Measurements from ENCODE around the gene LITAF. TPM values are rescaled to one million over a fixed set of nuclear protein-coding genes. Genes with fewer than 3 reads are reported as not detected.

LITAF gene
- total RNA-seq, 2 experiments from 2014 or later: 12.2 to 43.2 TPM

DNA sequence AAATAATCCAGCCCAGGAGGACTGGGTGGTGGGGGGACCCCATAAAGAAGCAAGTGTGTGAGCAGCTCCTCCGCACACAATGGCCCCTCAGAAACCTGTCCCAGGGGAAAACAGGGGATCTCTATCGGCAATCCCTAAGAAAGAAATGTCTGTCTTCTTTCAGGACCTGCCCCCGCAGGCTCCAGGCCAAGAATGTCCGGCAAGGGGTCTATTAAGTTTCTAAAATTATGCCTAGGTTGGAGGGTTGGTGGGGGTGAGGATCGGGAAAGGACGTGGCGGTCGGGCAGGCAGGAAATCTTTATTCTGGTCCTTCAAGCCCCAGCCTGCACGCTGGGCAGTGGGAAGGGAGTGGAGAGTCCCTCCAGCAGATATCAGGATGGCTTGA is 23.4 kb upstream of the LITAF start:
- intact Hi-C loops (cut with micrococcal nuclease; ENCODE audit: unreplicated experiment): no loop called here
- no peaks in the 10 kb centered on the region for H3K9me2 ChIP-seq (ENCODE audit: insufficient read depth, low read length)
- H3K9me3 ChIP-seq (ENCODE audit: low read length): no peaks in the 10 kb centered on the region
- H3K4me3 ChIP-seq (ENCODE audit: low read depth, low read length, poor library complexity, severe bottlenecking): no peak overlapping the region
- TF ChIP-seq EZH2phosphoT487 (IDR thresholded peaks at IDR 0.05; ENCODE audit: borderline replicate concordance, low read depth, low read length): no peak
- TF ChIP-seq, protein P1, sequence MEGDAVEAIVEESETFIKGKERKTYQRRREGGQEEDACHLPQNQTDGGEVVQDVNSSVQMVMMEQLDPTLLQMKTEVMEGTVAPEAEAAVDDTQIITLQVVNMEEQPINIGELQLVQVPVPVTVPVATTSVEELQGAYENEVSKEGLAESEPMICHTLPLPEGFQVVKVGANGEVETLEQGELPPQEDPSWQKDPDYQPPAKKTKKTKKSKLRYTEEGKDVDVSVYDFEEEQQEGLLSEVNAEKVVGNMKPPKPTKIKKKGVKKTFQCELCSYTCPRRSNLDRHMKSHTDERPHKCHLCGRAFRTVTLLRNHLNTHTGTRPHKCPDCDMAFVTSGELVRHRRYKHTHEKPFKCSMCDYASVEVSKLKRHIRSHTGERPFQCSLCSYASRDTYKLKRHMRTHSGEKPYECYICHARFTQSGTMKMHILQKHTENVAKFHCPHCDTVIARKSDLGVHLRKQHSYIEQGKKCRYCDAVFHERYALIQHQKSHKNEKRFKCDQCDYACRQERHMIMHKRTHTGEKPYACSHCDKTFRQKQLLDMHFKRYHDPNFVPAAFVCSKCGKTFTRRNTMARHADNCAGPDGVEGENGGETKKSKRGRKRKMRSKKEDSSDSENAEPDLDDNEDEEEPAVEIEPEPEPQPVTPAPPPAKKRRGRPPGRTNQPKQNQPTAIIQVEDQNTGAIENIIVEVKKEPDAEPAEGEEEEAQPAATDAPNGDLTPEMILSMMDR (conservative IDR thresholded peaks at IDR 0.05; ENCODE audit: low read length): no peak
- ChIA-PET CTCF (ENCODE audit: unreplicated experiment) (no interaction called here), POLR2A (interaction anchor here (0.7 to 1.4 kb wide), 3 partner anchors 10 to 69 kb away, joined by 3 to 7 read pairs (median 4); no protein-coding TSS in a partner anchor)
- no peak for DNase-seq (ENCODE audit: low spot score)
- no TSS peak for BruUV-seq (replicated peaks)
- no peaks in the 10 kb centered on the region for H3K79me2 ChIP-seq (ENCODE audit: insufficient read depth, low read depth, low read length)
- H2AFZ ChIP-seq (ENCODE audit: low read length): no peak overlapping the region
- H3K36me3 ChIP-seq (ENCODE audit: insufficient read depth, low read length): no peaks in the 10 kb centered on the region
- H3K4me2 ChIP-seq (ENCODE audit: low read length): no peak overlapping the region
- H3K27ac ChIP-seq (ENCODE audit: low read depth, low read length, poor library complexity, severe bottlenecking): no peak overlapping the region
- no peaks in the 10 kb centered on the region for H4K20me1 ChIP-seq (ENCODE audit: insufficient read depth, low read length)
- H3K4me1 ChIP-seq (ENCODE audit: insufficient read depth, low read length, poor library complexity, severe bottlenecking): peaks cover 47% of the 10 kb centered on the region

DNA sequence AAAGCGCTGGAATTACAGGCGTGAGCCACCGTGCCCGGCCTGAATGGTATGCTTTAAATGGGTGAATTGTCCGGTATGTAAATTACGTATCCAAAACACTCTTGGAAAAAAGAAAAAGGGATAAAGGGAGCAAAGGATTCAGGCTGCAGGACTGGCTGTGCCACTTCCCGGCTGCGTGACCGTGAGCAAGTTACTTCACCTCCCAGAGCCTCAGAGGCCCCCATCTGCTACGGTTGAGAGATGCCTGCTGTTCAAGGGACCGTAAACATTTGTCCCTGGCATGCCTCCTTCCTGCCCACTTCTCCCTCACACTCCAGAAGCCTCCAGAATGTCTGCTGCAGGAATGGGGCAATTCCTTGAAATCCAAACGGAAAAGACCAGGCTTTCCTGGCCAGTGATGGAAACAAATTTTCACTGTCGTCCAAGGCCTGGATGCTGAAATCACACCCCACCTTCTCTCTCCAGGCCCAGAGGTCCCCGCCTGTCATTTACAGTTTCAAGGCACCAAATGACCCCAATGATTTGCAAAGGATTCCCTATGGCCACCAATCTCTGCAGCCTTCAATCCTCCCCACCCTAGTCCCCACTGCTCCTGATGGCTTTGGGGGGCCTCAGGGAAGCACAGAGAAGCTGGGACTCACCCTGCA is 22.9 kb upstream of the LITAF start:
- POLR2A ChIA-PET: interaction anchor here (0.7 to 1.4 kb wide), 3 partner anchors 9 to 54 kb away, joined by 3 to 7 read pairs (median 3); no protein-coding TSS in a partner anchor
- Histone ChIP-seq H3K79me2 (ENCODE audit: insufficient read depth, low read depth, low read length) (no peaks in the 10 kb centered on the region), H3K4me3 (ENCODE audit: low read depth, low read length, poor library complexity, severe bottlenecking) (no peak overlapping the region), H3K9me3 (ENCODE audit: low read length) (no peaks in the 10 kb centered on the region), H3K36me3 (ENCODE audit: insufficient read depth, low read length) (no peaks in the 10 kb centered on the region), H3K27ac (ENCODE audit: low read depth, low read length, poor library complexity, severe bottlenecking) (no peak overlapping the region), H4K20me1 (ENCODE audit: insufficient read depth, low read length) (no peaks in the 10 kb centered on the region), H3K4me1 (ENCODE audit: insufficient read depth, low read length, poor library complexity, severe bottlenecking) (peaks cover 44% of the 10 kb centered on the region), H3K4me2 (ENCODE audit: low read length) (no peak overlapping the region), H2AFZ (ENCODE audit: low read length) (no peak overlapping the region), H3K9me2 (ENCODE audit: insufficient read depth, low read length) (no peaks in the 10 kb centered on the region)
- CTCF ChIA-PET (ENCODE audit: unreplicated experiment): interaction anchor here (0.6 kb wide), 1 partner anchor 236 kb away, joined by 3 read pairs; no protein-coding TSS in a partner anchor
- DNase-seq (ENCODE audit: low spot score): no peak
- BruUV-seq (replicated peaks): no TSS peak
- TF ChIP-seq, protein P1 (conservative IDR thresholded peaks at IDR 0.05; ENCODE audit: low read length): no peak
- TF ChIP-seq EZH2phosphoT487 (IDR thresholded peaks at IDR 0.05; ENCODE audit: borderline replicate concordance, low read depth, low read length): no peak
- intact Hi-C loops (cut with micrococcal nuclease; ENCODE audit: unreplicated experiment): no loop called here

DNA sequence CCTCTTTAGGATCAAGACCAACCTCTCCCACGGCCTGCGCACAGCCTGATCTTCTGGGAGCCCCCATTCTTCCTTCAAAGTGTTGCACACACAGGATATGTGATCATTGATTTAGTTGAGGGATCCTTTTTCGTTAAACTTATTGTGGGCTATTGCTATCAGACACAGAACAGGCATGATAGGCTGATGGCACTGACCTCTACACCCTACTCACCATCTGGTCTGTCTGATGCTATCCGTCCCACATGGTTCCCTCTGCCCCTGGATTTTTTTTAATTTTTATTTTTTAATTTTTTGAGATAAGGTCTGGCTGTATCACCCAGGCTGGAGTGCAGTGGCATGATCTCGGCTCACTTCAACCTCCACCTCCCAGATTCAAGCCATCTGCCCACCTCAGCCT is 19.2 kb upstream of the LITAF start:
- DNase-seq (ENCODE audit: low spot score): no peak
- H2AFZ ChIP-seq (ENCODE audit: low read length): no peak overlapping the region
- H3K9me3 ChIP-seq (ENCODE audit: low read length): no peaks in the 10 kb centered on the region
- no peak overlapping the region for H3K4me2 ChIP-seq (ENCODE audit: low read length)
- intact Hi-C loops (cut with micrococcal nuclease; ENCODE audit: unreplicated experiment): no loop called here
- H3K4me3 ChIP-seq (ENCODE audit: low read depth, low read length, poor library complexity, severe bottlenecking): no peak overlapping the region
- POLR2A ChIA-PET: no interaction called here
- no peak overlapping the region for H3K27ac ChIP-seq (ENCODE audit: low read depth, low read length, poor library complexity, severe bottlenecking)
- peaks cover 40% of the 10 kb centered on the region for H3K4me1 ChIP-seq (ENCODE audit: insufficient read depth, low read length, poor library complexity, severe bottlenecking)
- no peaks in the 10 kb centered on the region for H3K9me2 ChIP-seq (ENCODE audit: insufficient read depth, low read length)
- no peak for TF ChIP-seq EZH2phosphoT487 (IDR thresholded peaks at IDR 0.05; ENCODE audit: borderline replicate concordance, low read depth, low read length)
- TF ChIP-seq, protein P1 (conservative IDR thresholded peaks at IDR 0.05; ENCODE audit: low read length): no peak
- no peaks in the 10 kb centered on the region for H3K36me3 ChIP-seq (ENCODE audit: insufficient read depth, low read length)
- CTCF ChIA-PET (ENCODE audit: unreplicated experiment): interaction anchor here (0.6 kb wide), 1 partner anchor 717 kb away, joined by 5 read pairs; no protein-coding TSS in a partner anchor
- H4K20me1 ChIP-seq (ENCODE audit: insufficient read depth, low read length): no peaks in the 10 kb centered on the region
- no TSS peak for BruUV-seq (replicated peaks)
- H3K79me2 ChIP-seq (ENCODE audit: insufficient read depth, low read depth, low read length): no peaks in the 10 kb centered on the region
